T-helper 22 cell (primary cell): ENCODE measurements around the gene NDUFA12.

Experiments used
- DNase-seq: peaks from one replicate; pipeline ENCODE4 v3.0.0-alpha.2; 2020; ENCODE audit warnings: low read depth

The NDUFA12 gene

DNA sequence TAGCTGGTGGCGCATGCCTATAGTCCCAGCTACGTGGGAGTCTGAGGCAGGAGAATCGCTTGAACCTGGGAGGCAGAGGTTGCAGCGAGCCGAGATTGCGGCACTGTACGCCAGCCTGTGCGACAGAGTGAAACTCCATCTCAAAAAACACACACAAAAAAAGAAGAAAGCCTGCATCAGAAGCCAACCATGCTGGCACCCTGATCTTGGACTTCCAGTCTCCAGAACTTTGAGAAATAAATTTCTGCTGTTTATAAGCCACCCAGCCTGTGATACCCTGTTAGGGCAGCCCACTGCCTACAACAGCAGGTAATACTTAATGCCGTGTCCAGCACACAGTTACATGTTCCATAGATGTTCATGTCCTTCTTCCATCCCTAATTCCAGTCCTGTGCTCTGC is 62.7 kb downstream of the NDUFA12 start:
- no peak for DNase-seq

DNA sequence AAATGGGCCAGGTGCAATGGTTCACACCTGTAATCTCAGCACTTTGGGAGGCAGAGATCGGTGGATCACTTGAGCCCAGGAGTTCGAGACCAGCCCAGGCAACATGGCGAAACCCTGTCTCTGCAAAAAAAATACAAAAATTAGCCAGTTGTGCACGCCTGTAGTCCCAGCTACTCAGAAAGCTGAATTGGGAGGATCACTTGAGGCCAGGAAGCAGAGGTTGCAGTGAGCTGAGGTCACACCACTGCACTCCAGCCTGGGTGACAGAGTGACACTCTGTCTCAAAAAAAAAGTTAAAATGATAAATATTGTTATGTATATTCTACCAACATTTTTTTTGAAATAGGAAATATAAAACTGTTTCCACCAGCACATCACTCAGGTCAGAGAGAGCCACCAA is 64.9 kb downstream of the NDUFA12 start:
- no peak for DNase-seq

DNA sequence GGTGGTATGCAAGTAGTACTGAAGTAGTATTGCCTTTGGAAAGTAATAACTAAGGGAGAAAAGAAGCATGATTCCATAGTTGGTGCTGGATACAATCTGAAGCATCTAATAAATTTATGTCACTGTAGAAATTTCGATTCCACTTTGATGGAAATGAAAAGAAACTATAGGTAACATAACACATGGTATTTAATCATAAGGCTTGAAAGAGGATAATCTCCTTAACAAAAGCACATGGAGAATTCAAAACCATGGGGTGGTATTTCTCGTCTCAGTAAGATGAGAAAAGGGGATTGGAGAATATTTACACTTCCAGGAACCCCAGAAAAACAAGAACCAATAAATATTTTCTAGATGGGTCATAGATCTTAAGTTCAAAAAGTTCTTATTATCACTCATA is 72.7 kb downstream of the NDUFA12 start:
- DNase-seq: no peak

DNA sequence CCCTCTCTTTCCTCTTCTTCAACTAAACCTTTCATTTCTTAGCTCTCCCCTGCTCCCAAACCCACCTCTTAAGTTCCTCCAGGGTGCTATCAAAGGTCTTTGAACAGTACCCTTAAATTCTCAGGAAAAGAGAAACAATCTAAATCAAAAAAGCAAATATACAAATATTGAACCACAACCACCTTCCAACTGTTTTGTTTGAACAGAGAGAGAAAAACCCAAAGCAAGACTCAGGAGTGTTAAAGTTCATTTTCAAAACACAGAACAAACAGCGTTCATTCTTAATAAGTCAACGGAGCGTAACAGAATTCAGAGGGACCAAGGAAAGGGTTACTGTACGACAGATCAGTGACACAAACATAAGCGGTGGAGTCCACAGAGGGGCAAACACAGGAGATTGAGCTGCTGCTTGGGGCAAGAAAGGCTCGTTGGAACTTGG is 73.3 kb downstream of the NDUFA12 start:
- DNase-seq: no peak

DNA sequence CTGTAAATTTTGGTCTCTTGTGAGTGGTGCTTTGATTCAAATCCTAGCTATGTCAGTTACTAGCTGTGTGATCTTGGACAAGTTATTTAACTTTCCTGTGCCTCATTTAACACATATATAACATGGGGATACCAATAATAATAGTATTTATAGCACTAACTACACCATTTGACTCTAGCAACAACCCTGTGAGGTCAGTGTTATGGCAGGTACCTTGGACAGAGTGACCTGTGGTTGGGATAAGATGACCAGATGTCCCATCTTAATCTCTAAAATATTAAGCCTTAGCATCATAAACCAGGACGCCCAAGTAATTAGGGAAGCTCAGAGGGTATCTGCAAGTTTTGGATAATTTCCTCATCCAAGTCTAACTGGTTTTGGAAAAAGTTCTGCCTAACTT is 73.7 kb downstream of the NDUFA12 start:
- no peak for DNase-seq

DNA sequence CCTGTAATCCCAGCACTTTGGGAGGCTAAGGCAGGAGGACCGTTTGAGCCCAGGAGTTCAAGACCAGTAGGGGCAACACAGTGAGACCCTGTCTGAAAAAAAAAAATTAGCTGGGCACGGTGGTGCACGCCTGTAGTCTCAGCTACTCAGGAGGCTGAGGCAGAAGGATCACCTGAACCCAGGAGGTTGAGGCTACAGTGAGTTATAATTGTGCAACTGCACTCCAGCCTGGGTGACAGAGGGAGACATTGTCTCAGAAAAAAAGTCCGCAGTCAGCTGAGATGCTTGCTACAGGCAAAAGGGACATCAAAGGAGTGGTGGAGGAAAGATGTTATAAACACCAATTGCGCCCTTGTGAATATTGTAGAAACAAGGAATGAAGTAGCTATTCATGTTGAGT is 77.8 kb downstream of the NDUFA12 start:
- no peak for DNase-seq

DNA sequence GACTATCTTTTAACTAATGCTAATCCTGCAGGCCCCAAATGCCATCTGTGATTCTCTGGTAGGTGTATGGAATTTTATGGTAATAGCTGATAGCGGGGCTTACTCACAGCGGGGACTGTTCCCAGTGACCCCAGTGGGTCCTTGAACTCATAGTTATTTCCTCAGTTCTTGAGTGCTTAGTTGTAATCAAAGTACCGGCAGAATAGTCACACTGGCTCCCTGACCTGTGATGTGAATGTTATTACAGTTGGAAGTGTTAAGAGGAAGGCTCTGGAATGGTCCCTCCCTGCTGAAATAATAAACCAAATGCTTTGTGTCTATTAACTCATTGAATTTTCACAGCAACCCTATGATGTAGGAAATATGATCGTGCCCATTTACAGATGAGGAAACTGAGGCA is 78.3 kb downstream of the NDUFA12 start:
- no peak for DNase-seq

DNA sequence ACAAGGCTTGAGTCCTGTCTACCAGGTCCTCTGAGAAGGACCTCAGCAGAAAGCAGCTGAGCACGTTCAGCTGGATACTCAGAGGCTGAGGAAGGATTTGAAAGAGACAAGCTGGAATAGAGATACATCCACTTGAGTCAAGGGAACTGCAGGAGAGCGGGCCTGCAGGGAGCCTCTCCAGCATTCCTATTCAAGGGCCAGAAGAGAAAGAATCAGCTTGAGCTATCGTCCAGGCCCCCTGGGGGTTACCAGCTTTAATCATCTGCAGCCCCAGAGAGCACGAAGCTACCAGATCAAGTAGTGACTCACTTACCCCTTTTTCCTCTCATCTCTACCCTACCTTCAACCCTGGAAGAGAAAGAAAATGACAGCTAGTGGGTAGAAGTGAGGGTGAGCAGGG is 80.9 kb downstream of the NDUFA12 start:
- no peak for DNase-seq
